Cardiac septum (tissue), 1 donor: ENCODE measurements around the gene ARHGEF11. TPM values are rescaled to one million over a fixed set of nuclear protein-coding genes. Genes with fewer than 3 reads are reported as not detected.

Experiments used
- DNase-seq: peaks from one replicate; pipeline ENCODE4 v3.0.0-alpha.2; 2020; ENCODE audit warnings: low spot score
- intact Hi-C: fragments of 100-400 bp; cut with DNase I; formaldehyde crosslinking; loops from one replicate; pipeline ENCODE4 v1.14.0; 2022
- long read RNA-seq: library from polyadenylated mRNA; unstranded; transcript quantifications from one replicate; pipeline ENCODE4 v2.0.0, GENCODE V29; 2021
- total RNA-seq: library from RNA; stranded (reverse); fragmentation: NEBNext Ultra II Directional; extraction: Animal tissue kit (Norgen Biotek cat#: 25700); gene quantifications from one replicate; pipeline ENCODE4 v1.2.1, GENCODE V29; 2021
- donor health status: DM: no; HTN: no; CAD: no.

The ARHGEF11 gene, protein sequence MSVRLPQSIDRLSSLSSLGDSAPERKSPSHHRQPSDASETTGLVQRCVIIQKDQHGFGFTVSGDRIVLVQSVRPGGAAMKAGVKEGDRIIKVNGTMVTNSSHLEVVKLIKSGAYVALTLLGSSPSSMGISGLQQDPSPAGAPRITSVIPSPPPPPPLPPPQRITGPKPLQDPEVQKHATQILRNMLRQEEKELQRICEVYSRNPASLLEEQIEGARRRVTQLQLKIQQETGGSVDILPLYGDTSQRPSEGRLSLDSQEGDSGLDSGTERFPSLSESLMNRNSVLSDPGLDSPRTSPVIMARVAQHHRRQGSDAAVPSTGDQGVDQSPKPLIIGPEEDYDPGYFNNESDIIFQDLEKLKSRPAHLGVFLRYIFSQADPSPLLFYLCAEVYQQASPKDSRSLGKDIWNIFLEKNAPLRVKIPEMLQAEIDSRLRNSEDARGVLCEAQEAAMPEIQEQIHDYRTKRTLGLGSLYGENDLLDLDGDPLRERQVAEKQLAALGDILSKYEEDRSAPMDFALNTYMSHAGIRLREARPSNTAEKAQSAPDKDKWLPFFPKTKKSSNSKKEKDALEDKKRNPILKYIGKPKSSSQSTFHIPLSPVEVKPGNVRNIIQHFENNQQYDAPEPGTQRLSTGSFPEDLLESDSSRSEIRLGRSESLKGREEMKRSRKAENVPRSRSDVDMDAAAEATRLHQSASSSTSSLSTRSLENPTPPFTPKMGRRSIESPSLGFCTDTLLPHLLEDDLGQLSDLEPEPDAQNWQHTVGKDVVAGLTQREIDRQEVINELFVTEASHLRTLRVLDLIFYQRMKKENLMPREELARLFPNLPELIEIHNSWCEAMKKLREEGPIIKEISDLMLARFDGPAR (N-terminal part only)
- 29.8 TPM for total RNA-seq
- long read RNA-seq, partial matches to known transcripts = 22 of 38 reads
- long read RNA-seq, other reads (novel, unspliced or antisense) = 16 of 38 reads

DNA sequence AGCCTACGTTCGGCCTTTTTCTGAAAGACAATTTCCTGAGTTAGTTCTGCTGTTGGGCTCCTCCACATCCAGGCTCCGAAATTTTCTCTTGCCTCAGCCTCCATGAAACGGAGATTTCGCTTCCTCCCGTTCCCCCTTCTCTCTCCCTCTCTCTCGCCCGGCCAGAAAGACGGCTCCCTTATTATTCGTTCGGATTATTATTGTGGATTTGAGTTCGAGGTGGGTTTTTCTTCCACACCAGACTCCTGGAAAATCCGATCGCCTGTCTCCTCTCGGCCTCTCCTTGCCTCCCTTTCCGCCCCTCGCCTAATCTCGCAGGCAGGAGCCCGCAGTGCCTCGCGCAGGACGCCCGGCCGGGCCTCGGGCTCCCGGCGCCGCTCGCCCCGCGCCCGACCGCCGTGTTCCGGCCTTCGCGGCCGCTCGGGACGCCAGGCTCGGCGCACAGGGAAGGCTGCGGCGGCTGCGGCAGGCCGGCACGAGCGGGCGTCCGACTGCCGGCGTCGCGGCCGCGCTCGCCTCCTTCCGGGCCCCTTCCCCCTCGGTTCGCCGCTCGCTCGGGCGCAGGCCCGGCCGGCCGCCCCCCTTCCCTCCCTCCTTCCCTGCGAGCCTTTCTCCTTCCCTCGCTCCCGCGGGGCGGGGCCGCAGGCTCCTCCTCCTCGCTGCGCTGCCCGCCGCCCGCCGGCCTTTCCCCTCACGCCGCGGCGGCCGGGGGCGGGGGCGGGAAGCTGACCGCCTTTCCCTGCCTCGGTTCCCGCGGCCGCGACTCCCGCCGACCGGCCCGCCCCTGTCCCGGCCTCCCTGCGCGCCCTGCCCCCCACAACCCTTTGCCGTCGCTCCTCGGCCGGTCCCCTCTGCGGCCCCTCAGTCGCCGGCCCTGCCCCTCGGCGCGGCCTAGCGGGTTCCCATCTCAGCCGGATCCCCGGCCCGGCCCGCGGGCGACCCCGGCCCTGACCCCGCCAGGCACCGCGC lies at the start of gene ARHGEF11:
Gene ARHGEF11 (minus strand): TSS at position 493 of the 969 bp plus-strand sequence. CDS start 1,412 bp downstream, outside the sequence.
- intact Hi-C loops = loop anchor here (10.0 kb wide), 1 partner anchor 281 kb away; the partner anchor contains the start of gene PRCC
- peak; percentile 93 for DNase-seq

GRCh38 chr1:157095091-157095490 lies 49.5 kb upstream of the ARHGEF11 start:
- DNase-seq = peak; percentile 39
- intact Hi-C loops = no loop called here

DNA sequence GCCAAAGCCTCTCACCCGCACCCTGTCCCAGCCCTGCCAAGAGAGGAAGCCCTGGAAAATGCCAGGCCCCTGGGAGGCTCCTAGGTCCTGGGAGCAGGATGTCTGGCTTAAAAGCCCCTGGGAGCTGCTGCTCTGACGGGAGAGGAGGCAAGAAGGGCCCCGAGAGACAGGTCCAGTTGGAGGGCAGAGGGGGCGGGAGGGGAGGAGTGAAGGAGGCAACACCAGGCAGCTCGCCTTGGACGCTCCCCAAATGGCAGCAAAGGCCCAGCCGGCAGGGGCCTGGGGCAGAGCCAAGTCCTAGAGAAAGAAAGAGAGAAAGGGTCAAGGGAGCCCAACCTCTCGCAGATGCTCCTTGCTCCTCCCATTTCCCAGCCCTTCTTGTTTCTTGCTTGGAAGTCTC lies 47.3 kb upstream of the ARHGEF11 start:
- DNase-seq = peak; percentile 76
- intact Hi-C loops = no loop called here

DNA sequence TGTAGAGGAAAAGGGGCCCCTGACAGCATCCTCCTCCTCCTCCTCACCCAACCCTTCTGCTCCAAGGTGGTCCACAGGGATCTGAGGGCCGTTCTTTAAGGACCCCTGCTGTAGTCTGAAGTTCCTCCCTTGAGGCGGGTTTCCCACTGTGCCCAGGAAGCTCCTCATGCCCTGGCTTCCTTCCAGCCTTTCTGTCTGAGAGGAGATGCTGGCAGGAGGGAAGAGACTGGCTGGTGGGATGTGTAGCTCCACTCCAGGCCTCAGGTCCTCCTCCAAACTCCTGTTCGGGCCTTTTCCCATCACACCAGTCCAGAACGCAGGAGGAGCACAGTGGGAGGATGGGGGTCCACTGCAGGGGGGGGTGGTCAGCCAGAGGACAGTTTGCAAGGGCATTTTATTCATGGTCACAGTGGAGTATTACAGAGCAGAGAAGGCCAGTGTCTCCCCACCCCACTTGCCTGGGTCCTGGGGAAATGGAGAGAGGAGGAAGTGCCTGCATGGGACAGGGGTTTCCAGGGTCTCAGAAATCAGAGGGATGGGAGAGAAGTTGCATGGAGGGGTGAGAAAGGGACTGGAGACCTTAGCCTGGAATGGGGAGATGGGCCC lies 46.2 kb upstream of the ARHGEF11 start:
- intact Hi-C loops = loop anchor here (1.0 kb wide), 1 partner anchor 65 kb away; no protein-coding TSS in a partner anchor
- DNase-seq = peak; percentile 56

DNA sequence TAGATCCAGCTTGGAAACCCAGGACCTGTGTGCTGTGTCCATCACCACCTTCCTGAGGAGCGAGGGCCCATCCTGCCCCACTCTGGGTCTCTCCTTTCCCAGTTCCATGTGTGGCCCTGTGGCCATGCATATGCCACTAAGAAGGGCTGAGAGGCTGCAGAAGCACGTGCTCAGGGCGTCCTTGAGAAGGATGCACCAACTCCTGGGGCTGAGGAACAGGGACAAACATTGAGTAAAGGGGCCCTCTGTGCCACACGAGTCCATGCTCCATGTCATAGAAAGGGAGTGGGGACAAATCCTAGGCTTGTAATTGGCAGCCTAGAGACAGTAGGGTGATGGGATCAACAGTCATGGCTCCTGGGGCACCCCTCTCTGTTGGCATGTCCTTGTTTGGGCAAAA lies 45.6 kb upstream of the ARHGEF11 start:
- peak; percentile 41 for DNase-seq
- intact Hi-C loops = loop anchor here (1.0 kb wide), 1 partner anchor 65 kb away; no protein-coding TSS in a partner anchor

- intact Hi-C loops = loop anchor here (1.0 kb wide), 1 partner anchor 66 kb away; no protein-coding TSS in a partner anchor
- peak; percentile 24 for DNase-seq
Measured at GRCh38 chr1:157090771-157091170, 45.2 kb upstream of the ARHGEF11 start.

DNA sequence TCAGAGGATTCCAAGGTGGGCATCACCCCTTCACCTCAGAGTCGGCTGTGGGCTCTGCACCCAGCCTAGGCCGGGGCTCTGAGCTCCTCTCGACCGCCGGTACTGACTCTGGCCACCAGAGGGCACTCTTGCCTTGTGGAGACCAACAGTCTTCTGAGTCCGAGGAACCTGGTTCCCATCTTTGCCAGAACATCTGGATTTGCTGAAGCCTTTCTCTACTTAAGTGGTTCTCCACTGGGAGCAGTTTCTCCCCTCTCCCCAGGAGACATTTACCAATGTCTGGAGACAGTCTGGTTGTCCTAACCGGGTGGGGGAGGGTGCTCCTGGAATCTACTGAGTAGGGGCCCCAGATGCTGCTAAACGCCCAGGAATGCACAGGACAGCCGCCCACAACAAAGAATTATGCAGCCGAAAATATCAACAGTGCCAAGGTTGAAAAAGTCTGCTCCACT lies 44.7 kb upstream of the ARHGEF11 start:
- DNase-seq = peak; percentile 92
- intact Hi-C loops = no loop called here

DNA sequence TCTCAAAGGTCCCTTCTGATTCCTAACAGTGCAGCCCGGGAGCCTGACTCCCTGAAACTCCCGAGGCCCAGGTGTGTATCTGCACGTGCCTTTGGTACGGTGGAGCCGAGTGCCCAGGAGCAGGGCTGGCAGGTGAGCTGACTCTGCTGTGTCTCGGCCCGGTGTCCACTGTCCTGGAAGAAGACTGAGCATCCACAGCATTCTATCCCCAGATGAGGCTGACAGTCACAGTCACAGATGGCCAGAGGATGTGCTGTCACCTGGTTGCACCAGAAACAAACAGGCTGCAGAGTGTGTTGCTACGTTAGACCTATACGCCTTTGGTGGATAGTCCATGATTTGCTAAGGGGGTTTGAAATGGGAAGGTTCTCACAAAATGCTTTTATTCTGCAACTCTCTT lies 44.2 kb upstream of the ARHGEF11 start:
- intact Hi-C loops = no loop called here
- DNase-seq = peak; percentile 46

DNA sequence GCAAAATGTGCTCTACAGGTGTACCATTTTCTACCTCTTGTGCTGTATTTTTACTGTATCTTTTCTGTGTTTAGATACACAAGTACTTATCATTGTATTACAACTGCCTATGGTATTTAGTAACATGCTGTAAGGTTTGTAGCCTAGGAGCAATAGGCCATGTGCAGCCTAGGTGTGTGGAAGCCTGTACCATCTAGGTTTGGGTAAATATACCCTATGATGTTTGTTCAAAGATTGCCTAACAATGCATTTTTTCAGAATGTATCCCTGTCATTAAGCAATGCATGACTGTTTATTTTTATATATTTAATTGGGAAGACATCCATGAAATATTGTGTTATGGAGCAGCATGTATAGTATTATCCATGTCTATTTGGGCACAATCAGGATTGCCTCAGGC lies 43.1 kb upstream of the ARHGEF11 start:
- no peak for DNase-seq
- intact Hi-C loops = no loop called here

DNA sequence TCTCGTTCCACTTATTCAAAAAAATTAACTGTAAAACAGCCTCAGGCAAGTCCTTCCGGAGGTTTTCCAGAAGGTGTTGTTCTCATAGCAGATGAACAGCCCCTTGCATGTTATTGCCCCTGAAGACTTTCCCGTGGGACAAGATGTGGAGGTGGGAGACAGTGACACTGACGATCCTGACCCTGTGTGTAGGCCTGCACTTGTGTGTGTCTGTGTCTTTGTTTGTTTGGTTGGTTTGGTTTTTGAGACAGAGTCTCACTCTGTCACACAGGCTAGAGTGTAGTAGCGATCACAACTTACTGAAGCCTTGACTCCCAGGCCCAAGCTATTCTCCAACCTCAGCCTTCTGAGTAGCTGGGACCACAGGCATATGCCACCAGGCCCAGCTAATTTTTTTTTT lies 41.5 kb upstream of the ARHGEF11 start:
- intact Hi-C loops = no loop called here
- DNase-seq = no peak

- DNase-seq = peak; percentile 19
- intact Hi-C loops = no loop called here
Measured at GRCh38 chr1:157086299-157086698, 40.8 kb upstream of the ARHGEF11 start.

DNA sequence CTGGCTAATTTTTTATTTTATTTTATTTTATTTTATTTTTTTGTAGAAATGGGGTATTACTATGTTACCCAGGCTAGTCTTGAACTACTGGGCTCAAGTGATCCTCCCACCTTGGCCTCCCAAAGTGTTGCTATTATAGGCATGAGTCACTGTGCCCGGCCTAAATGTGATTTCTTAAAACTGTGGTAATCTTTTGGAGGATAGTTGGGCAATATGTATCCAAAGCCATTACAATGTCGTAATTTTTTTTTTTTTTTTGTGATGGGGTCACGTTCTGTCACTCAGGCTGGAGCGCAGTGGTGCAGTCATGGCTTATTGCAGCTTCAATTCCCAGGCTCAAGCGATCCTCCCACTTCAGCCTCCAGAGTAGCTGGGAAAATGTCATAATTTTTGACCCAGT lies 39.9 kb upstream of the ARHGEF11 start:
- DNase-seq = no peak
- intact Hi-C loops = no loop called here

DNA sequence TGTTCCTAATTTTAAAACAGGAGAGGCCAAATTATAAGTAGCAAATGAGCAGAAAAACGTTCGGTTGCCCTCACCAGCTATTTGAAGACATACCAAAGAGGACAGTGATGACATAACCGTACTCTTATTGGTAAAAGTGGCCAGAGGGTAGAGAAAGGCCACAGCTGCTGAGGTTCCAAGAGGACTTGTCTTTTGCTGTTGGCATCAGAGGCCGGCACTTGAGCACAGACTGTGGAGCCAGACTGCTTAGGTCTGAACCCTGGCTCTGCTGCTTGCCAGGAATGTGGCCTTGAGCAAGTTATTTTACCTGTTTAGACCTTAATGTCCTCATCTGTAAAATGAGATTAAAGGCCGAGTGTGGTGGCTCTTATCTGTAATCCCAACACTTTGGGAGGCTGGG lies 39.2 kb upstream of the ARHGEF11 start:
- DNase-seq = peak; percentile 61
- intact Hi-C loops = no loop called here

GRCh38 chr1:157081707-157082106 lies 36.2 kb upstream of the ARHGEF11 start:
- no peak for DNase-seq
- intact Hi-C loops = no loop called here

GRCh38 chr1:157080714-157081113 lies 35.2 kb upstream of the ARHGEF11 start:
- DNase-seq = no peak
- intact Hi-C loops = no loop called here

DNA sequence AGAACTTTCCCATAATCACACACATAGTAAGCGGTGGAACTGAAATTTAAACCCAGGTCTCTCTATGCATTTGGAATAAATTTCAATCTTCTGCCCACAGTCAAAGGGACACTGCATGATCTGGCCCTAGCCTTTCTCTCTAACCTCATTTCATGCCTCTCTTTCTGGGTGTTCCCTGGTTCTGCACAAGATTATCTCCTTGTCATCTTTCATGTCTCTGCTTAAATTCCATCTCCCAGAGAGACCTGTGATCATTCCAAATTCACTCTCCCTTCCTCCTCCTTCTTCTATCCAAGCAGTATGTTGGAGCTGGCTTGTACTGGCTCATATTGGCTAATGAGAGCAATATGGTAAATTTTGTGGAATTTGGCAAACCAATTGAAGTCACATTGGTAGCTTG lies 31.9 kb upstream of the ARHGEF11 start:
- intact Hi-C loops = no loop called here
- DNase-seq = no peak

GRCh38 chr1:157073944-157074685 lies 28.6 kb upstream of the ARHGEF11 start:
- DNase-seq = peak; percentile 82
- intact Hi-C loops = loop anchor here (5.0 kb wide), 1 partner anchor 107 kb away; no protein-coding TSS in a partner anchor

GRCh38 chr1:157069601-157070000 lies 24.1 kb upstream of the ARHGEF11 start:
- DNase-seq = no peak
- intact Hi-C loops = no loop called here
